MM.1S (cell line): ENCODE data around the gene ZFYVE28.

Source experiments
- CTCF ChIP-seq: fragments of 300-600 bp; sonication (generic); IDR thresholded peaks from 2 replicates; pipeline ENCODE4 v1.5.1; 2016; ENCODE audit warnings: antibody characterized with exemption, low read length, mixed read lengths
- EZH2 ChIP-seq: fragments of 300-600 bp; sonication (generic); optimal IDR thresholded peaks from 2 replicates; pipeline ENCODE3; 2017; ENCODE audit warnings: low read depth, mild to moderate bottlenecking, antibody characterized with exemption, low read length, mixed read lengths
- EZH2phosphoT487 ChIP-seq: fragments of 300-600 bp; sonication (generic); IDR thresholded peaks from 2 replicates; pipeline ENCODE4 v1.6.1; 2018; ENCODE audit warnings: antibody characterized with exemption, low read length

GRCh38 chr4:2297606-2298531, 120.6 kb downstream of the ZFYVE28 start:
- TF ChIP-seq CTCF (no peak), EZH2 (no peak), EZH2phosphoT487 (no peak)
